Gastrocnemius medialis (tissue), 4 donors: ENCODE measurements around the gene RIPOR3. TPM values are rescaled to one million over a fixed set of nuclear protein-coding genes. Genes with fewer than 3 reads are reported as not detected.

Experiments used
- ATAC-seq, 2 donors: fragments of 150-250 bp; one replicate each; pipeline ENCODE4 v1.9.1; 2016
- DNase-seq, 2 donors: peaks; one replicate each; pipeline ENCODE4 v3.0.0-alpha.2; 2019
- H3K27ac ChIP-seq, 4 donors: fragments of 200-600 bp; sonication (generic); 1 replicate in 1 of 4; 2 replicates in 3 of 4; pipeline ENCODE4 v1.5.1; 2016 to 2018; ENCODE audit warnings: mild to moderate bottlenecking in 2 of 4, moderate library complexity in 1 of 4
- H3K27me3 ChIP-seq, 3 donors: fragments of 200-600 bp; sonication (generic) in 2 of 3; 1 replicate in 1 of 3; 2 replicates in 2 of 3; pipeline versions ENCODE4 v1.5.1 to v1.6.0; 2016 to 2019; ENCODE audit warnings: mild to moderate bottlenecking in 1 of 3, moderate library complexity in 1 of 3
- H3K36me3 ChIP-seq, 2 donors: fragments of 200-600 bp; sonication (generic) in 1 of 2; one replicate each; pipeline ENCODE4 v1.5.1; 2017 to 2018
- H3K4me1 ChIP-seq, 2 donors: fragments of 200-600 bp; sonication (generic) in 1 of 2; one replicate each; pipeline ENCODE4 v1.5.1; 2016 to 2017; ENCODE audit warnings: mild to moderate bottlenecking in 2 of 2
- H3K4me3 ChIP-seq, 4 donors: fragments of 200-600 bp; sonication (generic) in 3 of 4; 1 replicate in 1 of 4; 2 replicates in 3 of 4; pipeline ENCODE4 v1.5.1; 2016 to 2019; ENCODE audit warnings: mild to moderate bottlenecking in 2 of 4
- H3K9me3 ChIP-seq, 3 donors: fragments of 200-600 bp; sonication (generic) in 2 of 3; 1 replicate in 1 of 3; 2 replicates in 2 of 3; pipeline ENCODE4 v1.5.1; 2016 to 2019
- POLR2A ChIP-seq, 2 donors: fragments of 450-650 bp; IDR thresholded peaks; one replicate each; pipeline ENCODE4 v1.6.1; 2017; ENCODE audit warnings: antibody characterized with exemption in 2 of 2, mild to moderate bottlenecking in 2 of 2, moderate library complexity in 2 of 2
- in situ Hi-C, 4 donors: fragments of 200-750 bp; cut with MboI; loops; one replicate each; pipeline versions ENCODE4 v1.15.0 to v1.8.0; 2017; ENCODE audit warnings: low sequenced_read_pairs in 4 of 4
- intact Hi-C: fragments of 100-400 bp; cut with DNase I; formaldehyde crosslinking; loops from one replicate; pipeline ENCODE4 v1.15.1; 2023; ENCODE audit warnings: low total_unique reads
- total RNA-seq, 4 donors: library from RNA; depleted of rRNA; stranded (reverse); fragments of >200 nt; gene quantifications; one replicate each; pipeline versions ENCODE4 v1.1.0 to v1.2.3, GENCODE V29; 2016
- TF ChIP-seq, protein P1 (sequence below), 5 experiments: fragments of 450-650 bp in 3 of 5; fragments of 200-600 bp in 2 of 5; sonication (generic) in 2 of 5; IDR thresholded peaks in 4 of 5; conservative IDR thresholded peaks in 1 of 5; 1 replicate in 4 of 5; 2 replicates in 1 of 5; pipeline ENCODE4 v1.5.1; 2016 to 2019; ENCODE audit warnings: antibody characterized with exemption in 5 of 5, mild to moderate bottlenecking in 3 of 5, moderate library complexity in 3 of 5

The RIPOR3 gene
- total RNA-seq, 4 donors from 2014 or later: 5.3 to 12.5 (median 8.2) TPM

DNA sequence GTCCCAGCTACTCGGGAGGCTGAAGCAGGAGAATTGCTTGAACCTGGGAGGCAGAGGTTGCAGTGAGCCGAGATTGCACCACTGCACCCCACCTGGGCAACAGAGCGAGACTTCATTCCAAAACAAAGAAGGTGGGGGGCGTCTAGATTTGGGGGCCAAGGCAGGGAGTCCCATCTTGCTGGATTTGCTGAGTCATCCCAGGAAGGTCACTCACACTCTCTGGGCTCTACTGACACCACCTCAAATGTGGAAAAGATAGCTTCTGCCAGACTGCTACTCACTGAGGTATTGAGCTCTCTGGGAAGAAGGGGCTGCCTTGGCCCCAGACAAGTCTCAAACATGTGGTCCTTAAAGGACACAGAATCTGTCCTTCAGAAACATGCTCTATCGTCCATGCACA is 74.3 kb downstream of the RIPOR3 start:
- Histone ChIP-seq H3K27ac (no peak overlapping the region), H3K4me1 (no peaks in the 10 kb centered on the region), H3K4me3 (no peak overlapping the region), H3K36me3 (no peaks in the 10 kb centered on the region), H3K27me3 (no peaks in the 10 kb centered on the region), H3K9me3 (no peaks in the 10 kb centered on the region)
- intact Hi-C loops (no loop called here), in situ Hi-C loops (no loop called here)
- DNase-seq (no peak), ATAC-seq (no peak)
- TF ChIP-seq POLR2A (IDR thresholded peaks at IDR 0.05): no peak
- TF ChIP-seq, protein P1, sequence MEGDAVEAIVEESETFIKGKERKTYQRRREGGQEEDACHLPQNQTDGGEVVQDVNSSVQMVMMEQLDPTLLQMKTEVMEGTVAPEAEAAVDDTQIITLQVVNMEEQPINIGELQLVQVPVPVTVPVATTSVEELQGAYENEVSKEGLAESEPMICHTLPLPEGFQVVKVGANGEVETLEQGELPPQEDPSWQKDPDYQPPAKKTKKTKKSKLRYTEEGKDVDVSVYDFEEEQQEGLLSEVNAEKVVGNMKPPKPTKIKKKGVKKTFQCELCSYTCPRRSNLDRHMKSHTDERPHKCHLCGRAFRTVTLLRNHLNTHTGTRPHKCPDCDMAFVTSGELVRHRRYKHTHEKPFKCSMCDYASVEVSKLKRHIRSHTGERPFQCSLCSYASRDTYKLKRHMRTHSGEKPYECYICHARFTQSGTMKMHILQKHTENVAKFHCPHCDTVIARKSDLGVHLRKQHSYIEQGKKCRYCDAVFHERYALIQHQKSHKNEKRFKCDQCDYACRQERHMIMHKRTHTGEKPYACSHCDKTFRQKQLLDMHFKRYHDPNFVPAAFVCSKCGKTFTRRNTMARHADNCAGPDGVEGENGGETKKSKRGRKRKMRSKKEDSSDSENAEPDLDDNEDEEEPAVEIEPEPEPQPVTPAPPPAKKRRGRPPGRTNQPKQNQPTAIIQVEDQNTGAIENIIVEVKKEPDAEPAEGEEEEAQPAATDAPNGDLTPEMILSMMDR (IDR thresholded peaks at IDR 0.05 in 4 of 5, conservative IDR thresholded peaks at IDR 0.05 in 1 of 5): no peak

DNA sequence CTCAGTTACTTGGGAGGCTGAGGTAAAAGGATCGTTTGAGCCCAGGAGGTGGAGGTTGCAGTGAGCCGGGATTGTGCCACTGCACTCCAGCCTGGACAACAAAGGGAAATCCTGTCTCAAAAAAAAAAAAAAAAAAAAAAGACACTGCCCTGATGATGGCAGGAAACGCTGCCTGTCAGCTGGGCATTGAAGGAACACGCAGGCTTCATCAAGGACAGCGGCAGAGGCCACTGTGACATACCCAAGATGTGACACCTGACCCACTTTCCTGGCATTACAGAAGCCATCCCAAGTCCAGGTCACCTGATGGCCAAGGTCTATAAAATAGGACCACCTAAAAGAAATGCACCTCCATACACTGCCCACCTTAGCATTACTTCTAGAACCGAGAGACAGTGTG is 75.9 kb downstream of the RIPOR3 start:
- Histone ChIP-seq H3K9me3 (no peaks in the 10 kb centered on the region), H3K27me3 (no peaks in the 10 kb centered on the region)
- intact Hi-C loops: no loop called here

DNA sequence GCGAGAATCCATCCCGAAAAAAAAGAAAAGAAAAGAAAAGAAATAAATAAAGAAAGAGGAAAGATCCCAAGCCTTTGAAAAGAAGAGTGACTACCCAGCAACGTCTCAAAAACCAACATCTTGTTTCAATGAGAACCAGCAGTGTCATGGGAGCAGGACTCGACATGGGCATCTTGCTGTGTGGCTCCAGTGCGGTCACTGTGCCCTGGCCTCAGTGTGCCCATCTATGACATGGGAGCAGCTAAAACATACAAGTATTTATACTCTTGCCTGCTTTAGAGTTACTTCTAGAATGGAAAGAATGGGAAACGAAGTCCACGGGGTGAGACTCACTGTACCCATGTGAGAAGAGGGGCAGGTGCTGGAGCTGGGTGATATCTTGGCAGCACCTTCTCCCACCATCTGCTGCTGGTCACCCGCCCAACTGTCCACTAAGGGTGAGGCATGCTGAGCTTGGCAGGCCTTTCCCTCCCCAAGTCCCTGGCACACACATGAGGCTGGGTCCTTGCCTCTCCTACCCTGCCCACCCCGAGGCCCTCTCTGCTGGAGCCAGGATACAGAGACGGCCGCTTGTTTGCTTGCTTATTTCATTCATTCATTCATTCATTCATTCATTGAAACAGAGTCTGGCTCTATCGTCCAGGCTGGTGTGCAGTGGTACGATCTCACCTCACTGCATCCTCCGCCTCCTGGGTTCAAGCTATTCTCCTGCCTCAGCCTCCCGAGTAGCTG is 77.7 kb downstream of the RIPOR3 start:
- DNase-seq (no peak), ATAC-seq (no peak)
- H3K9me3 ChIP-seq: no peaks in the 10 kb centered on the region
- intact Hi-C loops (no loop called here), in situ Hi-C loops (no loop called here)
- H3K4me1 ChIP-seq: no peaks in the 10 kb centered on the region
- no peak overlapping the region for H3K27ac ChIP-seq
- TF ChIP-seq, protein P1 (IDR thresholded peaks at IDR 0.05 in 4 of 5, conservative IDR thresholded peaks at IDR 0.05 in 1 of 5): no peak
- no peak for TF ChIP-seq POLR2A (IDR thresholded peaks at IDR 0.05)
- no peaks in the 10 kb centered on the region for H3K36me3 ChIP-seq
- no peak overlapping the region for H3K4me3 ChIP-seq
- H3K27me3 ChIP-seq: no peaks in the 10 kb centered on the region

More for the DNA sequence above, 75.9 kb downstream of the RIPOR3 start:
- H3K36me3 ChIP-seq: no peaks in the 10 kb centered on the region
- in situ Hi-C loops: no loop called here
- H3K27ac ChIP-seq: no peak overlapping the region
- no peak for ATAC-seq
- H3K4me1 ChIP-seq: no peaks in the 10 kb centered on the region
- no peak for DNase-seq
- TF ChIP-seq, protein P1 (IDR thresholded peaks at IDR 0.05 in 4 of 5, conservative IDR thresholded peaks at IDR 0.05 in 1 of 5): no peak
- TF ChIP-seq POLR2A (IDR thresholded peaks at IDR 0.05): no peak
- no peak overlapping the region for H3K4me3 ChIP-seq

DNA sequence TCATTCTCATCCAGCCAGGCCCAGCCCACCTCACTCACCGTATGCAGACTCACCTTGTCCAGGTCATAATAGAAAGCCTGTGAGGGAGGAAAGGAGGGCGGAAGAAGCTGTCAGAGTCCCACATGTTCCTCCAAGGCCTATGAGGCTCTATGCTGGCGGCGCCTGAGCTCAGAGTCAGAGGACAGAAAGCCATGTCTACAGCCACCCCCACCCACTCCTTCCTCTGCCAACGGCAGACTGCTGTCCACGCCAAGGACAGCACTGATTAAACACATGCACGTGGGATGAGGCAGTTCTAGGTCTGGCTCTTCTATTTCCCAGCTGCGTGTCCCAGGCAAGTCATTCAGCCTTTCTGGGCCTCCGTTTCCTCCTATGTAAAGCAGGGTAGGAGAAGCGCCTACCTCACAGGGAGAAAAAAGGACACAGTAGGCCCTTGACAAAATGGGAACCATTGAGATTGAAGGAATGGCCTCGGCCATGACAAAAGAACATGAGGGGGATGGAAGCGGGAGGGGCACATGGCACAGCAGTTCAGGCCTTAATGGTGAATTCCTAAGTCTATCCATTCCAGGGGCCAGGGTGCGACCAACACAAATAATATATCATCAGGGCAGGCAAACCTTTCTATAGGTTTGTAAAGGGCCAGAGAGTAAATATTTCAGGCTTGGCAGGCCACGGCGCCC is 80.1 kb downstream of the RIPOR3 start:
- no peak for DNase-seq
- intact Hi-C loops: no loop called here
- TF ChIP-seq POLR2A (IDR thresholded peaks at IDR 0.05): no peak
- TF ChIP-seq, protein P1 (IDR thresholded peaks at IDR 0.05 in 4 of 5, conservative IDR thresholded peaks at IDR 0.05 in 1 of 5): no peak

More for the DNA sequence above, 80.1 kb downstream of the RIPOR3 start:
- no peak overlapping the region for H3K27ac ChIP-seq
- no peaks in the 10 kb centered on the region for H3K4me1 ChIP-seq
- in situ Hi-C loops: no loop called here
- H3K4me3 ChIP-seq: no peak overlapping the region
- H3K27me3 ChIP-seq: no peaks in the 10 kb centered on the region
- H3K9me3 ChIP-seq: no peaks in the 10 kb centered on the region
- ATAC-seq: no peak
- H3K36me3 ChIP-seq: no peaks in the 10 kb centered on the region
